SU-DHL-6 (cell line): ENCODE measurements around the gene THOC2.
"Not testable (repeated sequence)": the region's sequence is repeated elsewhere in the genome, so short reads cannot be mapped to it uniquely, and the experiment has no call there.

Source experiments
- EZH2phosphoT487 ChIP-seq: fragments of 200-600 bp; sonication (generic), shearing (Covaris generic); conservative IDR thresholded peaks from 2 replicates; pipeline ENCODE4 v1.6.1; 2018; ENCODE audit warnings: mild to moderate bottlenecking, antibody characterized with exemption, low read length, moderate library complexity, mixed read lengths
- TF ChIP-seq, protein P1 (sequence below): fragments of 200-600 bp; sonication (generic); IDR thresholded peaks from one replicate; pipeline ENCODE4 v1.5.1; 2017; ENCODE audit warnings: antibody characterized with exemption, mild to moderate bottlenecking, low read length, moderate library complexity; ENCODE audit not compliant: insufficient read depth, poor library complexity, severe bottlenecking

DNA sequence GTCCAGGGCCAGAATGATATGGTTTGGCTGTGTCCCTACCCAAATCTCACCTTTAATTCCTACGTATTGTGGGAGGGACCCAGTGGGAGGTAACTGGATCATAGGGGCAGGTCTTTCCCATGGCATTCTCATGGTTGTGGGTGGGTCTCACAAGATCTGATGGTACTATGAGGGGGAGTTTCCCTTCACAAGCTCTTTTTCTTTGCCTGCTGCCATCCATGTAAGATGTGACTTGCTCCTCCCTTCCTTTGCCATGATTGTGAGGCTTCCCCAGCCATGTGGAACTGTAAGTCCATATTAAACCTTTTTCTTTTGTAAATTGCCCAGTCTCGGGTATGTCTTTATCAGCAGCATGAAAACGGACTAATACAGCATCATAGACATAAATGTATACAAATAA, 27.0 kb upstream of the THOC2 start:
- TF ChIP-seq, protein P1, sequence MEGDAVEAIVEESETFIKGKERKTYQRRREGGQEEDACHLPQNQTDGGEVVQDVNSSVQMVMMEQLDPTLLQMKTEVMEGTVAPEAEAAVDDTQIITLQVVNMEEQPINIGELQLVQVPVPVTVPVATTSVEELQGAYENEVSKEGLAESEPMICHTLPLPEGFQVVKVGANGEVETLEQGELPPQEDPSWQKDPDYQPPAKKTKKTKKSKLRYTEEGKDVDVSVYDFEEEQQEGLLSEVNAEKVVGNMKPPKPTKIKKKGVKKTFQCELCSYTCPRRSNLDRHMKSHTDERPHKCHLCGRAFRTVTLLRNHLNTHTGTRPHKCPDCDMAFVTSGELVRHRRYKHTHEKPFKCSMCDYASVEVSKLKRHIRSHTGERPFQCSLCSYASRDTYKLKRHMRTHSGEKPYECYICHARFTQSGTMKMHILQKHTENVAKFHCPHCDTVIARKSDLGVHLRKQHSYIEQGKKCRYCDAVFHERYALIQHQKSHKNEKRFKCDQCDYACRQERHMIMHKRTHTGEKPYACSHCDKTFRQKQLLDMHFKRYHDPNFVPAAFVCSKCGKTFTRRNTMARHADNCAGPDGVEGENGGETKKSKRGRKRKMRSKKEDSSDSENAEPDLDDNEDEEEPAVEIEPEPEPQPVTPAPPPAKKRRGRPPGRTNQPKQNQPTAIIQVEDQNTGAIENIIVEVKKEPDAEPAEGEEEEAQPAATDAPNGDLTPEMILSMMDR, result not testable (repeated sequence)
- not testable (repeated sequence) for TF ChIP-seq EZH2phosphoT487
